ENCODE data around the gene DUSP7.

Gene DUSP7

GRCh38 chr3:52086461-52086860 lies 30.1 kb upstream of the DUSP7 start:
- no peak for DNase-seq (ENCODE audit: extremely low read depth, low read depth)
- TF ChIP-seq, protein P1, sequence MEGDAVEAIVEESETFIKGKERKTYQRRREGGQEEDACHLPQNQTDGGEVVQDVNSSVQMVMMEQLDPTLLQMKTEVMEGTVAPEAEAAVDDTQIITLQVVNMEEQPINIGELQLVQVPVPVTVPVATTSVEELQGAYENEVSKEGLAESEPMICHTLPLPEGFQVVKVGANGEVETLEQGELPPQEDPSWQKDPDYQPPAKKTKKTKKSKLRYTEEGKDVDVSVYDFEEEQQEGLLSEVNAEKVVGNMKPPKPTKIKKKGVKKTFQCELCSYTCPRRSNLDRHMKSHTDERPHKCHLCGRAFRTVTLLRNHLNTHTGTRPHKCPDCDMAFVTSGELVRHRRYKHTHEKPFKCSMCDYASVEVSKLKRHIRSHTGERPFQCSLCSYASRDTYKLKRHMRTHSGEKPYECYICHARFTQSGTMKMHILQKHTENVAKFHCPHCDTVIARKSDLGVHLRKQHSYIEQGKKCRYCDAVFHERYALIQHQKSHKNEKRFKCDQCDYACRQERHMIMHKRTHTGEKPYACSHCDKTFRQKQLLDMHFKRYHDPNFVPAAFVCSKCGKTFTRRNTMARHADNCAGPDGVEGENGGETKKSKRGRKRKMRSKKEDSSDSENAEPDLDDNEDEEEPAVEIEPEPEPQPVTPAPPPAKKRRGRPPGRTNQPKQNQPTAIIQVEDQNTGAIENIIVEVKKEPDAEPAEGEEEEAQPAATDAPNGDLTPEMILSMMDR (IDR thresholded peaks at IDR 0.05; ENCODE audit: low read depth, low read length, missing control alignments) = no peak
- H3K4me3 ChIP-seq (replicated peaks; ENCODE audit: low read depth, low read length) = no peak overlapping the region

- DNase-seq (ENCODE audit: extremely low read depth, low read depth) = no peak
- TF ChIP-seq, protein P1 (IDR thresholded peaks at IDR 0.05; ENCODE audit: low read depth, low read length, missing control alignments) = no peak
- H3K4me3 ChIP-seq (replicated peaks; ENCODE audit: low read depth, low read length) = no peak overlapping the region
Observed at GRCh38 chr3:52085681-52086282, 29.4 kb upstream of the DUSP7 start.

DNA sequence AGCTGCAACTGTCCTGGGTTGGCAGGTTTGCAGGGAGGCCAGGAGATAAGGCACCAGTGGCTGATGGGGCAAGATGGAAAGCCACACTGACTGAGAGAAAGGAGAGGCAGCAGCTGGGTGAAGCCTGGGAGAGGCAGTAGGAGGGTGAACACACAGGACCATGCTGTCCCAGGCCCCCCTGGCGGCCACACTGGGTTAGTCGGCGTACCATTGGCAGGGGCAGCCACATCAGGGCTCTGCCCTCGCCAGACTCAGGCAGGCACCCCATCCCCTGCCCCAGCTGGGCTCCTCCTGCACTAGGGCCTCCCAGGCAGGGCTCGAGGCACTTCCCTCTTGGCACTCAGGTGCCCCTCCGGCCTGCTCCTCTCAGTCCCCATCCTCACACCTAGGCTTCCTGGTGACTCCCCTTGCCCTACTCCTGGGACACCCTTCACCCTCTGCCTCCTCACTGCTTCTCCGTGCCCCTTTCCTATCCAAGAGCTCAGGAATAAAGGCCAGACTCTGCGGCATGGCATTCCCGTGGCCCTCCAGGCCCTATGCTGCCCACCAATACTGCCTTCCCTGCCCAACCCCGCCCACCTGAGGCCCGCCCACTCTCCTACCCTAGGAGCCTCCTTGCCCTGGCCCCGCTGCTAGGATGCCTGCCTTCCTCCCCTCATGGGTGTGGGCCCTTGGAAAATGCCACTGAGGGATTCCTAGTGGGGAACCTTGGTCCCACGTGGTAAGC lies 28.7 kb upstream of the DUSP7 start:
- TF ChIP-seq, protein P1 (IDR thresholded peaks at IDR 0.05; ENCODE audit: low read depth, low read length, missing control alignments) = no peak
- H3K4me3 ChIP-seq (replicated peaks; ENCODE audit: low read depth, low read length) = no peak overlapping the region
- no peak for DNase-seq (ENCODE audit: extremely low read depth, low read depth)

GRCh38 chr3:52084216-52084945 lies 28.0 kb upstream of the DUSP7 start:
- no peak for DNase-seq (ENCODE audit: extremely low read depth, low read depth)
- TF ChIP-seq, protein P1 (IDR thresholded peaks at IDR 0.05; ENCODE audit: low read depth, low read length, missing control alignments) = no peak
- no peak overlapping the region for H3K4me3 ChIP-seq (replicated peaks; ENCODE audit: low read depth, low read length)

DNA sequence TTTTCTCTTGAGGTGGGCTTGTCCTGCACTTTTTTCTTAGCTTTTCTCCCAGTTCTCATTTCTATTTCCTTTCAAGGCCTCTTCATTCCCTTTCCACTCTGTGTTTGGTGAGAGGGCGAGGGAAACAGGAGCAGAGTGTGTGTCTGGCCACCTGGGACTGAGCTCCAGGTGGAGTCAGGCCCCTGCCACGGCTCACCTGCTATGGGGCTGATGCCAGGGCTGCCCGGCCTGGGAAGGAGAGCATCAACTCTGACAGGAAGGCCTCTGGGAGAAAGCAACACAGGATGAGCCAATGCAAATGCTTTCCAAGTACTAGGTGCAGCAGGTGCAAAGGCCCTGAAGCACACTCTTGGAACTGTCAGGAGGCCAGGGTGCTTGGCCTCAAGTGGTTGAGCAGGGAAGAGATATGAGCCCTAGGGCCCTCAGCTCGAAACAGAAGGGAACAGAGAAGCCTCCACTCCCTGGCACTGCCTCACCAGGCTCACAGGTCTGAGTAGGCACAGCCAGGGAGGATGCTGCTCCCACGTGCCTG lies 27.3 kb upstream of the DUSP7 start:
- no peak for DNase-seq (ENCODE audit: extremely low read depth, low read depth)
- no peak overlapping the region for H3K4me3 ChIP-seq (replicated peaks; ENCODE audit: low read depth, low read length)
- TF ChIP-seq, protein P1 (IDR thresholded peaks at IDR 0.05; ENCODE audit: low read depth, low read length, missing control alignments) = no peak

GRCh38 chr3:52082951-52083350 lies 26.6 kb upstream of the DUSP7 start:
- DNase-seq (ENCODE audit: extremely low read depth, low read depth) = no peak
- no peak overlapping the region for H3K4me3 ChIP-seq (replicated peaks; ENCODE audit: low read depth, low read length)
- TF ChIP-seq, protein P1 (IDR thresholded peaks at IDR 0.05; ENCODE audit: low read depth, low read length, missing control alignments) = no peak
